ENCODE results near the gene GFOD2.

GRCh38 chr16:67675579-67675935 is 43.6 kb downstream of the GFOD2 start:
- no peak for TF ChIP-seq POLR2A (IDR thresholded peaks at IDR 0.05)
- TF ChIP-seq, protein P1, sequence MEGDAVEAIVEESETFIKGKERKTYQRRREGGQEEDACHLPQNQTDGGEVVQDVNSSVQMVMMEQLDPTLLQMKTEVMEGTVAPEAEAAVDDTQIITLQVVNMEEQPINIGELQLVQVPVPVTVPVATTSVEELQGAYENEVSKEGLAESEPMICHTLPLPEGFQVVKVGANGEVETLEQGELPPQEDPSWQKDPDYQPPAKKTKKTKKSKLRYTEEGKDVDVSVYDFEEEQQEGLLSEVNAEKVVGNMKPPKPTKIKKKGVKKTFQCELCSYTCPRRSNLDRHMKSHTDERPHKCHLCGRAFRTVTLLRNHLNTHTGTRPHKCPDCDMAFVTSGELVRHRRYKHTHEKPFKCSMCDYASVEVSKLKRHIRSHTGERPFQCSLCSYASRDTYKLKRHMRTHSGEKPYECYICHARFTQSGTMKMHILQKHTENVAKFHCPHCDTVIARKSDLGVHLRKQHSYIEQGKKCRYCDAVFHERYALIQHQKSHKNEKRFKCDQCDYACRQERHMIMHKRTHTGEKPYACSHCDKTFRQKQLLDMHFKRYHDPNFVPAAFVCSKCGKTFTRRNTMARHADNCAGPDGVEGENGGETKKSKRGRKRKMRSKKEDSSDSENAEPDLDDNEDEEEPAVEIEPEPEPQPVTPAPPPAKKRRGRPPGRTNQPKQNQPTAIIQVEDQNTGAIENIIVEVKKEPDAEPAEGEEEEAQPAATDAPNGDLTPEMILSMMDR (IDR thresholded peaks at IDR 0.05), result no peak
